ENCODE results near the gene RPN2.

DNA sequence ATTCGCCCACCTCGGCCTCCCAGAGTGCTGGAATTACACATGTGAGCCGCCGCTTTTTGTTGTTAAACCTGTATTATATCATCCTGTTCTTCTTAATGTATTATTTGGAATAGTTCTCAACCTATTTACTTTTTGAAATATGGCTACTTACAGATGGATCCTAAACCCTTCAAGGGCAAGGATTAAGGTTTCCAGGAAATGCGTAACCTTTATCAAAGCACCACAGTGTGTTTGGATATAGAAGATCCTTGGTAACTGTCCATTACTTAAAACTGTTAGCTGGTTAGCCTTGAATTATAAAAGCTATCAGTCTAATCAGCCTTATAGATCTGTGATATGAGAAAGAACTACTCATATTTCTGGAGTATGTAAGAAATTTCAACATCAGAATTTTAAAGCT, 12.3 kb upstream of the RPN2 start:
- TF ChIP-seq, protein P1, sequence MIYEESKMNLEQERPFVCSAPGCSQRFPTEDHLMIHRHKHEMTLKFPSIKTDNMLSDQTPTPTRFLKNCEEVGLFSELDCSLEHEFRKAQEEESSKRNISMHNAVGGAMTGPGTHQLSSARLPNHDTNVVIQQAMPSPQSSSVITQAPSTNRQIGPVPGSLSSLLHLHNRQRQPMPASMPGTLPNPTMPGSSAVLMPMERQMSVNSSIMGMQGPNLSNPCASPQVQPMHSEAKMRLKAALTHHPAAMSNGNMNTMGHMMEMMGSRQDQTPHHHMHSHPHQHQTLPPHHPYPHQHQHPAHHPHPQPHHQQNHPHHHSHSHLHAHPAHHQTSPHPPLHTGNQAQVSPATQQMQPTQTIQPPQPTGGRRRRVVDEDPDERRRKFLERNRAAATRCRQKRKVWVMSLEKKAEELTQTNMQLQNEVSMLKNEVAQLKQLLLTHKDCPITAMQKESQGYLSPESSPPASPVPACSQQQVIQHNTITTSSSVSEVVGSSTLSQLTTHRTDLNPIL (CRISPR knock-in tag; IDR thresholded peaks at IDR 0.05; ENCODE audit: low read depth): no peak
- TF ChIP-seq ISL1 (CRISPR knock-in tag; IDR thresholded peaks at IDR 0.05) (no peak), ESRRG (CRISPR knock-in tag; IDR thresholded peaks at IDR 0.05) (no peak), OSR1 (CRISPR knock-in tag; IDR thresholded peaks at IDR 0.05) (no peak), ARNTL (CRISPR knock-in tag; IDR thresholded peaks at IDR 0.05; ENCODE audit: borderline replicate concordance, low read depth) (no peak), CSDC2 (CRISPR knock-in tag; IDR thresholded peaks at IDR 0.05) (no peak), PPARA (CRISPR knock-in tag; IDR thresholded peaks at IDR 0.05; ENCODE audit: borderline replicate concordance) (no peak), ZC3H10 (CRISPR knock-in tag; IDR thresholded peaks at IDR 0.05) (no peak), ZFP30 (CRISPR knock-in tag; IDR thresholded peaks at IDR 0.05) (no peak)
- TF ChIP-seq, protein P2, sequence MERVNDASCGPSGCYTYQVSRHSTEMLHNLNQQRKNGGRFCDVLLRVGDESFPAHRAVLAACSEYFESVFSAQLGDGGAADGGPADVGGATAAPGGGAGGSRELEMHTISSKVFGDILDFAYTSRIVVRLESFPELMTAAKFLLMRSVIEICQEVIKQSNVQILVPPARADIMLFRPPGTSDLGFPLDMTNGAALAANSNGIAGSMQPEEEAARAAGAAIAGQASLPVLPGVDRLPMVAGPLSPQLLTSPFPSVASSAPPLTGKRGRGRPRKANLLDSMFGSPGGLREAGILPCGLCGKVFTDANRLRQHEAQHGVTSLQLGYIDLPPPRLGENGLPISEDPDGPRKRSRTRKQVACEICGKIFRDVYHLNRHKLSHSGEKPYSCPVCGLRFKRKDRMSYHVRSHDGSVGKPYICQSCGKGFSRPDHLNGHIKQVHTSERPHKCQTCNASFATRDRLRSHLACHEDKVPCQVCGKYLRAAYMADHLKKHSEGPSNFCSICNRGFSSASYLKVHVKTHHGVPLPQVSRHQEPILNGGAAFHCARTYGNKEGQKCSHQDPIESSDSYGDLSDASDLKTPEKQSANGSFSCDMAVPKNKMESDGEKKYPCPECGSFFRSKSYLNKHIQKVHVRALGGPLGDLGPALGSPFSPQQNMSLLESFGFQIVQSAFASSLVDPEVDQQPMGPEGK (CRISPR knock-in tag; IDR thresholded peaks at IDR 0.05; ENCODE audit: borderline replicate concordance): no peak
- TF ChIP-seq, protein P3, sequence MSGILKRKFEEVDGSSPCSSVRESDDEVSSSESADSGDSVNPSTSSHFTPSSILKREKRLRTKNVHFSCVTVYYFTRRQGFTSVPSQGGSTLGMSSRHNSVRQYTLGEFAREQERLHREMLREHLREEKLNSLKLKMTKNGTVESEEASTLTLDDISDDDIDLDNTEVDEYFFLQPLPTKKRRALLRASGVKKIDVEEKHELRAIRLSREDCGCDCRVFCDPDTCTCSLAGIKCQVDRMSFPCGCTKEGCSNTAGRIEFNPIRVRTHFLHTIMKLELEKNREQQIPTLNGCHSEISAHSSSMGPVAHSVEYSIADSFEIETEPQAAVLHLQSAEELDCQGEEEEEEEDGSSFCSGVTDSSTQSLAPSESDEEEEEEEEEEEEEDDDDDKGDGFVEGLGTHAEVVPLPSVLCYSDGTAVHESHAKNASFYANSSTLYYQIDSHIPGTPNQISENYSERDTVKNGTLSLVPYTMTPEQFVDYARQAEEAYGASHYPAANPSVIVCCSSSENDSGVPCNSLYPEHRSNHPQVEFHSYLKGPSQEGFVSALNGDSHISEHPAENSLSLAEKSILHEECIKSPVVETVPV (CRISPR knock-in tag; IDR thresholded peaks at IDR 0.05): no peak

Measured in SK-N-SH treated with all-trans-retinoic acid at 6 μM for 48 hours (cell line).